ENCODE measurements around the gene DOK7.

Gene DOK7

GRCh38 chr4:3487861-3488260 lies 24.8 kb downstream of the DOK7 start:
- DNase-seq (ENCODE audit: low read depth): no peak

- DNase-seq (ENCODE audit: low read depth): no peak
These were observed 25.7 kb downstream of the DOK7 start for GRCh38 chr4:3488820-3489219.

GRCh38 chr4:3489451-3489962 lies 26.4 kb downstream of the DOK7 start:
- DNase-seq (ENCODE audit: low read depth): no peak

GRCh38 chr4:3491681-3492405 lies 28.7 kb downstream of the DOK7 start:
- DNase-seq (ENCODE audit: low read depth): no peak

- DNase-seq (ENCODE audit: low read depth): no peak
These were observed 29.9 kb downstream of the DOK7 start for GRCh38 chr4:3492741-3493719.

- no peak for DNase-seq (ENCODE audit: low read depth)
These were observed 30.8 kb downstream of the DOK7 start for GRCh38 chr4:3493720-3494461.

- no peak for DNase-seq (ENCODE audit: low read depth)
These were observed 31.4 kb downstream of the DOK7 start for GRCh38 chr4:3494462-3494871.

GRCh38 chr4:3495204-3495975 lies 32.3 kb downstream of the DOK7 start:
- no peak for DNase-seq (ENCODE audit: low read depth)

GRCh38 chr4:3496021-3496420 lies 32.9 kb downstream of the DOK7 start:
- DNase-seq (ENCODE audit: low read depth): no peak

- DNase-seq (ENCODE audit: low read depth): no peak
These were observed 34.0 kb downstream of the DOK7 start for GRCh38 chr4:3497095-3497494.

- no peak for DNase-seq (ENCODE audit: low read depth)
These were observed 34.6 kb downstream of the DOK7 start for GRCh38 chr4:3497523-3498389.

GRCh38 chr4:3498407-3498806 lies 35.3 kb downstream of the DOK7 start:
- no peak for DNase-seq (ENCODE audit: low read depth)

- no peak for DNase-seq (ENCODE audit: low read depth)
These were observed 35.9 kb downstream of the DOK7 start for GRCh38 chr4:3498901-3499510.

GRCh38 chr4:3499710-3500109 lies 36.6 kb downstream of the DOK7 start:
- DNase-seq (ENCODE audit: low read depth): no peak

- DNase-seq (ENCODE audit: low read depth): no peak
These were observed 37.0 kb downstream of the DOK7 start for GRCh38 chr4:3500111-3500510.

- DNase-seq (ENCODE audit: low read depth): no peak
These were observed 37.6 kb downstream of the DOK7 start for GRCh38 chr4:3500634-3501101.

- no peak for DNase-seq (ENCODE audit: low read depth)
These were observed 38.2 kb downstream of the DOK7 start for GRCh38 chr4:3501126-3501824.

GRCh38 chr4:3501825-3502425 lies 38.8 kb downstream of the DOK7 start:
- DNase-seq (ENCODE audit: low read depth): no peak

Data from CMK (cell line).